GM12878 (cell line): ENCODE data around the gene STYXL2. TPM values are rescaled to one million over a fixed set of nuclear protein-coding genes. Genes with fewer than 3 reads are reported as not detected.

Source experiments
- ATAC-seq: fragments of 200-7000 bp; cut with Tn5 transposase; 3 replicates; pipeline ENCODE4 v1.9.1; 2020; ENCODE audit warnings: mild to moderate bottlenecking, moderate library complexity
- BruUV-seq: library from RNA; stranded (reverse); fragments of 400-500 nt; replicated peaks from 2 replicates; lab custom pipeline; 2021; lab: Mats Ljungman, UMichigan
- CTCF ChIA-PET: fragments of 300-600 bp; sonication (Branson Sonifier 250); formaldehyde crosslinking; extraction: SDS; loops from one replicate; lab custom pipeline; 2021; ENCODE audit warnings: inconsistent platforms; lab: Yijun Ruan, JAX
- POLR2A ChIA-PET: fragments of 350-600 bp; formaldehyde crosslinking; extraction: SDS; loops from one replicate; lab custom pipeline; 2021; ENCODE audit warnings: inconsistent platforms; lab: Charles Lee
- RAD21 ChIA-PET: fragments of 300-600 bp; sonication (Branson Sonifier 250); formaldehyde crosslinking; loops from one replicate; lab custom pipeline; 2023; ENCODE audit warnings: antibody characterized with exemption; ENCODE audit not compliant: unreplicated experiment; lab: Charles Lee
- SMC1A ChIA-PET: fragments of 300-600 bp; sonication (Branson Sonifier 250); formaldehyde crosslinking; loops from one replicate; lab custom pipeline; 2023; ENCODE audit not compliant: unreplicated experiment, uncharacterized antibody; lab: Charles Lee
- DNase-seq: peaks from one replicate; pipeline ENCODE4 v3.0.0-alpha.2; 2011; ENCODE audit warnings: low read depth, low spot score
- FAIRE-seq: peaks from 3 replicates; lab custom pipeline; 2011; peaks lifted over from hg19 to GRCh38; lab: Jason Lieb, UNC
- H2AFZ ChIP-seq: 2 replicates; pipeline ENCODE4 v1.6.0; 2011; ENCODE audit warnings: low read depth, low read length, control low read depth; ENCODE audit not compliant: control insufficient read depth
- H3K27ac ChIP-seq: 2 replicates; pipeline ENCODE4 v1.5.1; 2011; ENCODE audit warnings: control low read depth; ENCODE audit not compliant: control insufficient read depth, insufficient read depth
- H3K27me3 ChIP-seq, 2 experiments: replicated peaks in 1 of 2; 2 replicates each; pipeline versions ENCODE4 v1.6.0 to v1.6.1; 2011; ENCODE audit warnings: low read length in 1 of 2; ENCODE audit not compliant: control insufficient read depth in 2 of 2, insufficient read depth in 2 of 2
- H3K36me3 ChIP-seq, 2 experiments: 2 replicates each; pipeline ENCODE4 v1.5.1; 2011; ENCODE audit warnings: low read length in 1 of 2; ENCODE audit not compliant: control insufficient read depth in 2 of 2, insufficient read depth in 2 of 2
- H3K4me1 ChIP-seq: 2 replicates; pipeline ENCODE4 v1.6.1; 2011; ENCODE audit warnings: mild to moderate bottlenecking, low read length, moderate library complexity, mixed read lengths; ENCODE audit not compliant: control insufficient read depth, insufficient read depth
- H3K4me2 ChIP-seq: 2 replicates; pipeline ENCODE4 v1.6.0; 2011; ENCODE audit warnings: control low read depth; ENCODE audit not compliant: control insufficient read depth, insufficient read depth
- H3K4me3 ChIP-seq: fragments of 200-600 bp; sonication (generic); 2 replicates; pipeline ENCODE4 v1.5.1; 2016
- H3K79me2 ChIP-seq: 2 replicates; pipeline ENCODE4 v1.6.0; 2011; ENCODE audit warnings: low read length; ENCODE audit not compliant: control insufficient read depth, insufficient read depth
- H3K9ac ChIP-seq: 2 replicates; pipeline ENCODE4 v1.8.0; 2011; ENCODE audit warnings: low read length, control low read depth, mixed read lengths; ENCODE audit not compliant: control insufficient read depth, insufficient read depth
- H3K9me3 ChIP-seq: replicated peaks from 3 replicates; pipeline ENCODE4 v1.5.1; 2011; ENCODE audit warnings: mild to moderate bottlenecking, low read length; ENCODE audit not compliant: control insufficient read depth, insufficient read depth
- H4K20me1 ChIP-seq: 2 replicates; pipeline ENCODE4 v1.6.0; 2011; ENCODE audit not compliant: control insufficient read depth, insufficient read depth
- CREB1 ChIP-seq: IDR thresholded peaks from 2 replicates; pipeline ENCODE4 v1.6.1; 2012; ENCODE audit warnings: low read depth, mild to moderate bottlenecking, inconsistent platforms
- DPF2 ChIP-seq: fragments of 450-650 bp; IDR thresholded peaks from 2 replicates; pipeline ENCODE4 v1.6.1; 2017; ENCODE audit warnings: mild to moderate bottlenecking
- EGR1 ChIP-seq, 2 experiments: IDR thresholded peaks; 1 replicate in 1 of 2; 2 replicates in 1 of 2; pipeline ENCODE4 v1.6.1; 2011 to 2012; ENCODE audit warnings: low read depth in 2 of 2, low read length in 2 of 2, borderline replicate concordance in 1 of 2, mild to moderate bottlenecking in 1 of 2, moderate library complexity in 1 of 2
- RAD51 ChIP-seq: fragments of 450-650 bp; IDR thresholded peaks from 2 replicates; pipeline ENCODE4 v1.6.1; 2016; ENCODE audit warnings: moderate library complexity, mild to moderate bottlenecking, inconsistent platforms
- SREBF1 ChIP-seq: IDR thresholded peaks from 2 replicates; pipeline ENCODE4 v1.6.1; 2012; ENCODE audit warnings: mild to moderate bottlenecking, low read length
- SUPT20H ChIP-seq: IDR thresholded peaks from 2 replicates; pipeline ENCODE4 v1.6.1; 2011; ENCODE audit warnings: low read depth, mild to moderate bottlenecking, low read length, moderate library complexity, borderline replicate concordance; ENCODE audit not compliant: control insufficient read depth
- WRNIP1 ChIP-seq: IDR thresholded peaks from 2 replicates; pipeline ENCODE4 v1.6.1; 2011; ENCODE audit warnings: low read depth, low read length, improper control_type of control experiment, borderline replicate concordance
- YY1 ChIP-seq: IDR thresholded peaks from 2 replicates; pipeline ENCODE4 v1.6.1; 2011; ENCODE audit warnings: low read depth, mild to moderate bottlenecking, low read length
- ZSCAN29 ChIP-seq: fragments of 450-650 bp; IDR thresholded peaks from 2 replicates; pipeline ENCODE4 v1.6.1; 2017; ENCODE audit warnings: mild to moderate bottlenecking, moderate library complexity
- WGBS: methylation state at CpG from one replicate; pipeline ENCODE4 v1.1.6; 2016; ENCODE audit warnings: low lambda C conversion rate; ENCODE audit not compliant: insufficient replicate concordance, insufficient coverage; ENCODE audit errors: missing lambda C conversion rate; 5-methylcytosine and 5-hydroxymethylcytosine counted together
- in situ Hi-C: fragments of 300-500 bp; cut with MboI; formaldehyde crosslinking; loops from 9 replicates; pipeline ENCODE4 v1.14.3; 2018; ENCODE audit warnings: mixed read lengths
- intact Hi-C: fragments of 100-400 bp; cut with micrococcal nuclease; formaldehyde crosslinking; loops from one replicate; pipeline ENCODE4 v1.14.2; 2022; ENCODE audit not compliant: unreplicated experiment
- polyA plus RNA-seq, 11 experiments: library from polyadenylated mRNA; depleted of rRNA in 4 of 11; unstranded in 6 of 11; stranded (reverse) in 5 of 11; fragments of >200 nt; fragmentation: Nextera tagmentation in 4 of 11; fragmentation: Illumina TruSeq in 1 of 11; extraction: Ambion mirVana in 4 of 11; extraction: Trizol in 1 of 11; gene quantifications; 1 replicate in 1 of 11; 2 replicates in 10 of 11; pipeline versions ENCODE4 v1.2.1 to v1.2.3, GENCODE V29; 2011 to 2016; ENCODE audit warnings: inconsistent platforms in 2 of 11, missing spikeins in 2 of 11, low read depth in 1 of 11
- total RNA-seq, 4 experiments: library from RNA; depleted of rRNA in 3 of 4; stranded (reverse); fragments of >200 nt in 3 of 4; fragmentation: Illumina TruSeq in 1 of 4; extraction: Trizol in 1 of 4; gene quantifications; 2 replicates each; pipeline versions ENCODE4 v1.2.1 to v1.2.3, GENCODE V29; 2013 to 2021
- TF ChIP-seq, protein P1 (sequence below): fragments of 450-650 bp; IDR thresholded peaks from 2 replicates; pipeline ENCODE4 v1.6.1; 2016; ENCODE audit warnings: mild to moderate bottlenecking, moderate library complexity, borderline replicate concordance
- TF ChIP-seq, protein P2 (sequence below): IDR thresholded peaks from 2 replicates; pipeline ENCODE4 v1.6.1; 2011; ENCODE audit warnings: borderline replicate concordance, low read depth, mild to moderate bottlenecking, moderate library complexity, mixed read lengths, low read length; ENCODE audit not compliant: insufficient read depth; ENCODE audit errors: extremely low read length
- TF ChIP-seq, protein P3 (sequence below): fragments of 450-650 bp; IDR thresholded peaks from 2 replicates; pipeline ENCODE4 v1.6.1; 2017; ENCODE audit warnings: mild to moderate bottlenecking, low read depth, inconsistent platforms; ENCODE audit not compliant: poor library complexity, severe bottlenecking
- TF ChIP-seq, protein P4 (sequence below): IDR thresholded peaks from 2 replicates; pipeline ENCODE4 v1.6.1; 2011; ENCODE audit warnings: mild to moderate bottlenecking, low read depth, low read length, moderate library complexity; ENCODE audit not compliant: insufficient replicate concordance

The STYXL2 gene
- total and polyA plus RNA-seq, 10 of the 15 experiments (the other 5 are each of a cell fraction or from before 2014, with no cell fraction given): under 0.01 to 0.08 (median 0.03) TPM; not detected in 7

DNA sequence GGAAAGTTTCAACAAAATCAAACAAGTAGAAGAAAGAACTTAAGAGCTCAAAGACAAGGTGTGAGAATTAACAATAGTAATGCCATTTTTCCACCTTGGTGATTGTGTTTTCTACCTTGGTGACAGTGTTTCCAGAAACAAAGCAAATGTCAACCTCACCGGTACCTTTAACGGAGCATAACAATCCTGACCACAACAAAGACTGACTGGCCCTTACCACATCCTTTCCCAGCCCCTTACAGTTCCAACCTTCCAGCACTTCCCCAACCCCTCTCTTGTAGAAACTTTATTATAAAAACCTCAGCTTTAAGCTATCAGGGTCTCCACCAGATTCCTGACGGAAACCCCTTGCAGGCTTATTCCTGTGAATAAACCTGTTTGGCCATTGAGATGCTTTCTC, 16.7 kb downstream of the STYXL2 start:
- SMC1A ChIA-PET: interaction anchor here (0.6 to 2.2 kb wide), 5 partner anchors 13 to 109 kb away, joined by 3 to 9 read pairs (median 4); no protein-coding TSS in a partner anchor
- TF ChIP-seq EGR1 (IDR thresholded peaks at IDR 0.05; ENCODE audit: borderline replicate concordance in 1 of 2, low read depth in 2 of 2, low read length in 2 of 2) (no peak), RAD51 (no peak), CREB1 (no peak), YY1 (no peak), SUPT20H (no peak), ZSCAN29 (no peak), WRNIP1 (no peak), SREBF1 (no peak), DPF2 (peak; percentile 35; the same call in 1 of the 2 replicates)
- TF ChIP-seq, protein P1, sequence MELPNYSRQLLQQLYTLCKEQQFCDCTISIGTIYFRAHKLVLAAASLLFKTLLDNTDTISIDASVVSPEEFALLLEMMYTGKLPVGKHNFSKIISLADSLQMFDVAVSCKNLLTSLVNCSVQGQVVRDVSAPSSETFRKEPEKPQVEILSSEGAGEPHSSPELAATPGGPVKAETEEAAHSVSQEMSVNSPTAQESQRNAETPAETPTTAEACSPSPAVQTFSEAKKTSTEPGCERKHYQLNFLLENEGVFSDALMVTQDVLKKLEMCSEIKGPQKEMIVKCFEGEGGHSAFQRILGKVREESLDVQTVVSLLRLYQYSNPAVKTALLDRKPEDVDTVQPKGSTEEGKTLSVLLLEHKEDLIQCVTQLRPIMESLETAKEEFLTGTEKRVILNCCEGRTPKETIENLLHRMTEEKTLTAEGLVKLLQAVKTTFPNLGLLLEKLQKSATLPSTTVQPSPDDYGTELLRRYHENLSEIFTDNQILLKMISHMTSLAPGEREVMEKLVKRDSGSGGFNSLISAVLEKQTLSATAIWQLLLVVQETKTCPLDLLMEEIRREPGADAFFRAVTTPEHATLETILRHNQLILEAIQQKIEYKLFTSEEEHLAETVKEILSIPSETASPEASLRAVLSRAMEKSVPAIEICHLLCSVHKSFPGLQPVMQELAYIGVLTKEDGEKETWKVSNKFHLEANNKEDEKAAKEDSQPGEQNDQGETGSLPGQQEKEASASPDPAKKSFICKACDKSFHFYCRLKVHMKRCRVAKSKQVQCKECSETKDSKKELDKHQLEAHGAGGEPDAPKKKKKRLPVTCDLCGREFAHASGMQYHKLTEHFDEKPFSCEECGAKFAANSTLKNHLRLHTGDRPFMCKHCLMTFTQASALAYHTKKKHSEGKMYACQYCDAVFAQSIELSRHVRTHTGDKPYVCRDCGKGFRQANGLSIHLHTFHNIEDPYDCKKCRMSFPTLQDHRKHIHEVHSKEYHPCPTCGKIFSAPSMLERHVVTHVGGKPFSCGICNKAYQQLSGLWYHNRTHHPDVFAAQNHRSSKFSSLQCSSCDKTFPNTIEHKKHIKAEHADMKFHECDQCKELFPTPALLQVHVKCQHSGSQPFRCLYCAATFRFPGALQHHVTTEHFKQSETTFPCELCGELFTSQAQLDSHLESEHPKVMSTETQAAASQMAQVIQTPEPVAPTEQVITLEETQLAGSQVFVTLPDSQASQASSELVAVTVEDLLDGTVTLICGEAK: no peak
- TF ChIP-seq, protein P2, sequence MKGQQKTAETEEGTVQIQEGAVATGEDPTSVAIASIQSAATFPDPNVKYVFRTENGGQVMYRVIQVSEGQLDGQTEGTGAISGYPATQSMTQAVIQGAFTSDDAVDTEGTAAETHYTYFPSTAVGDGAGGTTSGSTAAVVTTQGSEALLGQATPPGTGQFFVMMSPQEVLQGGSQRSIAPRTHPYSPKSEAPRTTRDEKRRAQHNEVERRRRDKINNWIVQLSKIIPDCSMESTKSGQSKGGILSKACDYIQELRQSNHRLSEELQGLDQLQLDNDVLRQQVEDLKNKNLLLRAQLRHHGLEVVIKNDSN: no peak
- TF ChIP-seq, protein P3, sequence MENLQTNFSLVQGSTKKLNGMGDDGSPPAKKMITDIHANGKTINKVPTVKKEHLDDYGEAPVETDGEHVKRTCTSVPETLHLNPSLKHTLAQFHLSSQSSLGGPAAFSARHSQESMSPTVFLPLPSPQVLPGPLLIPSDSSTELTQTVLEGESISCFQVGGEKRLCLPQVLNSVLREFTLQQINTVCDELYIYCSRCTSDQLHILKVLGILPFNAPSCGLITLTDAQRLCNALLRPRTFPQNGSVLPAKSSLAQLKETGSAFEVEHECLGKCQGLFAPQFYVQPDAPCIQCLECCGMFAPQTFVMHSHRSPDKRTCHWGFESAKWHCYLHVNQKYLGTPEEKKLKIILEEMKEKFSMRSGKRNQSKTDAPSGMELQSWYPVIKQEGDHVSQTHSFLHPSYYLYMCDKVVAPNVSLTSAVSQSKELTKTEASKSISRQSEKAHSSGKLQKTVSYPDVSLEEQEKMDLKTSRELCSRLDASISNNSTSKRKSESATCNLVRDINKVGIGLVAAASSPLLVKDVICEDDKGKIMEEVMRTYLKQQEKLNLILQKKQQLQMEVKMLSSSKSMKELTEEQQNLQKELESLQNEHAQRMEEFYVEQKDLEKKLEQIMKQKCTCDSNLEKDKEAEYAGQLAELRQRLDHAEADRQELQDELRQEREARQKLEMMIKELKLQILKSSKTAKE: no peak
- TF ChIP-seq, protein P4, sequence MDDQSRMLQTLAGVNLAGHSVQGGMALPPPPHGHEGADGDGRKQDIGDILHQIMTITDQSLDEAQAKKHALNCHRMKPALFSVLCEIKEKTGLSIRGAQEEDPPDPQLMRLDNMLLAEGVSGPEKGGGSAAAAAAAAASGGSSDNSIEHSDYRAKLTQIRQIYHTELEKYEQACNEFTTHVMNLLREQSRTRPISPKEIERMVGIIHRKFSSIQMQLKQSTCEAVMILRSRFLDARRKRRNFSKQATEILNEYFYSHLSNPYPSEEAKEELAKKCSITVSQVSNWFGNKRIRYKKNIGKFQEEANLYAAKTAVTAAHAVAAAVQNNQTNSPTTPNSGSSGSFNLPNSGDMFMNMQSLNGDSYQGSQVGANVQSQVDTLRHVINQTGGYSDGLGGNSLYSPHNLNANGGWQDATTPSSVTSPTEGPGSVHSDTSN: no peak

More for the DNA sequence above, 16.7 kb downstream of the STYXL2 start:
- Histone ChIP-seq H4K20me1 (no peaks in the 10 kb centered on the region), H3K27me3 (no peaks in the 10 kb centered on the region; a peak in 1 of 4 replicates), H3K36me3 (no peaks in the 10 kb centered on the region), H3K4me3 (no peak overlapping the region), H3K4me1 (peaks cover 15% of the 10 kb centered on the region), H3K79me2 (no peaks in the 10 kb centered on the region), H3K9ac (no peak overlapping the region), H3K9me3 (no peaks in the 10 kb centered on the region; the same call in 2 of the 3 replicates), H2AFZ (no peak overlapping the region), H3K27ac (no peak overlapping the region), H3K4me2 (0 out of 2 replicates have a peak overlapping the region, but pooled peaks have one; percentile 25)
- WGBS: 36% methylated on average over 3 of the region's 3 CpGs
- no TSS peak for BruUV-seq
- ChIA-PET CTCF (no interaction called here), POLR2A (no interaction called here), RAD21 (no interaction called here)
- in situ Hi-C loops (no loop called here), intact Hi-C loops (no loop called here)
- DNase-seq: peak; percentile 55
- peak; percentile 13 for FAIRE-seq
- peak; percentile 83 for ATAC-seq
